HG03520 (cell line): Measurements from ENCODE around the gene DMXL1.
"Not testable (repeated sequence)": the region's sequence is repeated elsewhere in the genome, so short reads cannot be mapped to it uniquely, and the experiment has no call there.

ENCODE experiments used
- ATAC-seq: cut with Tn5 transposase; IDR thresholded peaks from one replicate; pipeline ENCODE4 v1.9.1; 2021; ENCODE audit warnings: mild to moderate bottlenecking, moderate library complexity; ENCODE audit not compliant: unreplicated experiment

Gene DMXL1

GRCh38 chr5:119123280-119123679, 52.4 kb downstream of the DMXL1 start:
- ATAC-seq, result no peak

- no peak for ATAC-seq
Measured at GRCh38 chr5:119129770-119130169, 58.9 kb downstream of the DMXL1 start.

- ATAC-seq, result no peak
Measured at GRCh38 chr5:119131530-119132304, 60.8 kb downstream of the DMXL1 start.

GRCh38 chr5:119135743-119136142, 64.9 kb downstream of the DMXL1 start:
- not testable (repeated sequence) for ATAC-seq

- ATAC-seq, result no peak
Measured at GRCh38 chr5:119136666-119137318, 65.9 kb downstream of the DMXL1 start.

- ATAC-seq, result no peak
Measured at GRCh38 chr5:119153629-119154028, 82.7 kb downstream of the DMXL1 start.

- ATAC-seq, result no peak
Measured at GRCh38 chr5:119158144-119158543, 87.3 kb downstream of the DMXL1 start.

GRCh38 chr5:119161430-119161829, 90.5 kb downstream of the DMXL1 start:
- ATAC-seq, result no peak

GRCh38 chr5:119166026-119166425, 95.1 kb downstream of the DMXL1 start:
- ATAC-seq, result no peak

- ATAC-seq, result no peak
Measured at GRCh38 chr5:119168401-119168800, 97.5 kb downstream of the DMXL1 start.

- no peak for ATAC-seq
Measured at GRCh38 chr5:119171686-119172085, 100.8 kb downstream of the DMXL1 start.

- no peak for ATAC-seq
Measured at GRCh38 chr5:119174578-119175163, 103.8 kb downstream of the DMXL1 start.

- no peak for ATAC-seq
Measured at GRCh38 chr5:119176785-119177184, 105.9 kb downstream of the DMXL1 start.

- no peak for ATAC-seq
Measured at GRCh38 chr5:119177226-119177625, 106.3 kb downstream of the DMXL1 start.

- no peak for ATAC-seq
Measured at GRCh38 chr5:119178435-119178834, 107.5 kb downstream of the DMXL1 start.

GRCh38 chr5:119179857-119180641, 109.2 kb downstream of the DMXL1 start:
- ATAC-seq, result no peak

- ATAC-seq, result not testable (repeated sequence)
Measured at GRCh38 chr5:119185512-119185911, 114.6 kb downstream of the DMXL1 start.

GRCh38 chr5:119187776-119188529, 117.1 kb downstream of the DMXL1 start:
- no peak for ATAC-seq

GRCh38 chr5:119190470-119191095, 119.7 kb downstream of the DMXL1 start:
- ATAC-seq, result no peak

- ATAC-seq, result no peak
Measured at GRCh38 chr5:119191944-119192343, 121.1 kb downstream of the DMXL1 start.
